ENCODE results near the gene OR4K13.

GRCh38 chr14:20048202-20048601 lies 12.4 kb upstream of the OR4K13 start:
- TF ChIP-seq YY1 (IDR thresholded peaks at IDR 0.05; ENCODE audit: insufficient read depth, insufficient read length) (no peak), ZNF274 (IDR thresholded peaks at IDR 0.05; ENCODE audit: low read depth, low read length) (no peak)
